ENCODE results near the gene C9orf153.

- TF ChIP-seq CTCF (IDR thresholded peaks at IDR 0.05) (no peak), POLR2A (IDR thresholded peaks at IDR 0.05) (no peak)
Observed at GRCh38 chr9:86274821-86275643, 15.6 kb upstream of the C9orf153 start.

All from body of pancreas (tissue), 4 donors.